Stimulated activated CD4-positive, alpha-beta T cell treated with anti-CD3 and anti-CD28 coated beads, Interleukin-15, amount 100 ng/mL, for 24 hours (primary cell): ENCODE measurements around the gene ZBTB7C.

Experiments
- DNase-seq: peaks from one replicate; pipeline ENCODE4 v3.0.0-alpha.2; 2020

ZBTB7C gene

DNA sequence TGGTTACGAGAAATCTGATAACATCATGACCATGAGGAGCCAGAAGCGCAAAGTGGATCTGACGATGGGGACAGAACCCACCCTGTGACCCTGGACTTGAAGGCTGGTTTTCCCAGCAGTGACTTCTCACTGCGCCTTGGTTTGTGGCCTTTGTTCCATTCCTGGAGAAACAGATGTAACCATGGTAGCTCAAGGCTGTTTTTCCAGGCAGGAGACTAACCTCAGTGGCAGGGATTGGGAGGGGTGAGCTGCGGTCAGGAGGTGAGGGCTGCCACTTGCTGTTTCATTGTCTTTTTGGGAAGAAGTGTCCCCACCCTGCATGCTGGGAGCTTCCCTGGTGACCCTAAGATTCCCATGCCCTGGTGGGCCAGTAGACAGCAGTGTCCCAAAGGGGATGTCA is 362.3 kb downstream of the ZBTB7C start:
- DNase-seq, result no peak

DNA sequence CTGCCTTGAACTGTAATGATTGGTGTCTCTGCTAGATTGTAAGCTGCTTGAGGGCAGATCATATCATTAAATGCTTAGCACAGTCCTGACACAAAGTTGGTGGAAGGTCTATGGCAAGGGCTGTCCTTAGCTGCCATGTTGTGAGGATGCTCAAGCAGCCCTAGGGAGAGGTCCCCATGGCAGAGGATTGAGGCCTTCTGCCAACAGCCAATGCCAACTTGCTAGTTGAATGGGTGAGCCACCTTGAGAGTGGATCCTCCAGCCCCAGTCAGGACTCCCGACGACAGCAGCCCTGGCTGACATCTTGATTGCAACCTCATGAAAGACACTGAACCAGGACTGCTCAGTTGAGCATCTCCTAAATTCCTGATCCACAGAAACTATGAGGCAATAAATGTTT is 363.4 kb downstream of the ZBTB7C start:
- DNase-seq, result no peak

DNA sequence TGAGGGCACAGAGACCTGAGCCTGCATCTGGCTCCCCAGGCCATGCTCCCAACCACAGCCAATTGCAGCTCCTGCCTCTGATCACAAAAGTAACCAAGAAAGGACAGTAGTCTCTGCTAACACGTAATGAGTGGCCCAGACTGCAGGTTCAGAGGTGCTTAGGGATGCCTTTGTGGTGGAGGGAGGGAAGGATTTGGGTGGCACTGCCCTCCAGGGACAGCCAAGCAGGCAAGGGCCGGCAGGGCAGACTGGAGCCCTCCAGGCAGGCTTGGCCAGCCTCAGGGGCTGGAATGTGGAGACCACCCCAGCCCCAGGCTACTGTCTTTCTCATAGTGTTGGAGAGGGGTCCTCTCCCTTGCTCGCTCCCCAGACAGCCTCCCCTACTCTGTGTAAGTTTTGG is 364.2 kb downstream of the ZBTB7C start:
- DNase-seq, result no peak

DNA sequence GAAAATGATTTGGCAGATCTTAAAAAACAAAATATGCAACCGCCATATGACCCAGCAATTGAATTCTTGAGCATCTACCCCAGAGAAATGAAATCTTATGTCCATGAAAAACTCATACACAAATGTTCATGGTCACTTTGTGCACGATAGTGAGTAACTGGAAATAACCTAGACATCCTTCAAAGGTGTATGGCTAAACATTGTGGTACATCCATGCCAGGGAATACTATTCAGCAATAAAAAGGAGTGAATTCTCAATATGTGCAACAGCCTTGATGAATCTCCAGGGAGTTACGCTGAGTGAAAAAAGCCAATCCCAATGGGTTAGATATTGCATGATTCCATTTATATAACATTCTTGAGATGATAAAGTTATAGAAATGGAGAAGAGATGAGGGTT is 366.0 kb downstream of the ZBTB7C start:
- no peak for DNase-seq

DNA sequence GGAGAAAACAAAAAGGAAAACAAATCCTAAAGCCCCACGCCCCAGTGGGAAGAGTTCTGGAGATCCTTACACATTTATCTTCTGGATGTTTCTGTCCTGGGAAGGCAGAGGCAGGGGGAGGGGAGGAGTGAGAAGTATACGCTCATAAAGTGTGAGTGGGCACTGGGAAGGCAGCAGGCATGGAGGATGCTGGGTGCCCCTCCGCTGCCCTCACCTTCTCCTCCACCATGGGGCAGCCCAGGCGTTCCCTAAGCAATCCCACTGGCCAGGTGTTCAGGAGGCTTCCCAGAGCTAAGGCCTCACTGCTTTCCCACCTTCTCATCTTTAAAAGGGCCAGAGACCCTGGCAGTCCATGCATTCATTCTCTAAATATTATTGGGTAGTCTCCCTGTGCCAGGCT is 366.8 kb downstream of the ZBTB7C start:
- DNase-seq, result no peak

DNA sequence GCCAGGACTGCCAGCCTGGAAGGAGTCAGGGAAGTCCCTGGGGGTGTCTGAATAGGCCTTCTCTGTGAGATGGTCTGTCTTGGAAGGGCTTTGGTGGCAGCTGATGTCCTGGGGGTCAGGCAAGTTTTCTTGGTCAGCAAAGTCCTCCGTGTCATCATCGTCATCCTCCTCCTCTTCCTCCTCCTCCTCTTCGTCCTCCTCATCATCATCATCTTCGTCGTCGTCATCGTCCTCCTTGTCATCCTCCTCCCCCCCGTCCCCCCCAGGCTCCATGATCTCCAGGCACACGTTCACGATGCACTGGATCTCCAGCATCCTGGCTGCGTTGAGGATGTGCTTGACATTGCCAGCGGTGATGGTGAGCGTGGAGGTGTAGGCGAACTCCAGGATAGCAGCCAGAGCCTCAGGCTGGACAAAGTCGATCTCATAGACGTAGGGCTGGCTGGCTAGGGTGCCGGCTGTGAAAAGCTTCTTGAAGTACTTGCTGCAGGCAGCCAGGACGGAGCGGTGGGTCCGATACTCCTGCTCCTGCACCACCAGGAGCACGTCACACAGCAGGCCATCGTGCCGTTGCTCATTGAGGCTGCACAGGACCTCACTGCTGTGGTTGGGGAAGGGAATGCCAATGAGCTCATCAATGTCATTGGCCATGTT is 368.6 kb downstream of the ZBTB7C start:
- no peak for DNase-seq

DNA sequence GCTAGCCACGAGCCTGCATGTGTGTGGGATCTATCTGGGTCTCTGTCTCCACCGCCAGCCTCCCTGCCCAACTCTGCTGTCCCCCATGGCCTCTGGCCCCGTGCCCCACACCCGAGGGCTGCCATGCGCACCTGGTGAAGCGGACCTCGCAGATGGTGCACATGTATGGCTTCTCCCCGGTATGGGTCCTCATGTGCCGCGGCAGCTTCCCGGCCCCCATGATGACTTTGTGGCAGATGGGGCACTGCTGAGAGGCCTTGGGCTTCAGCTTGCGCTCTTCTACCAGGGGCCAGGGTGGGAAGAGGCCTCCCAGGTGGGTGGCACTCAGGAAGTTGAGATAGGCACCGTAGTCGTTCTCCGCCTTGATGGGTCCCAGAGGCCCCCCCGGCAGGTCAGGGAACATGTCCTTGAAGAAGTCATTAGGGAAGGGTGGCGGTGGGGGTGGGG is 369.4 kb downstream of the ZBTB7C start:
- no peak for DNase-seq

DNA sequence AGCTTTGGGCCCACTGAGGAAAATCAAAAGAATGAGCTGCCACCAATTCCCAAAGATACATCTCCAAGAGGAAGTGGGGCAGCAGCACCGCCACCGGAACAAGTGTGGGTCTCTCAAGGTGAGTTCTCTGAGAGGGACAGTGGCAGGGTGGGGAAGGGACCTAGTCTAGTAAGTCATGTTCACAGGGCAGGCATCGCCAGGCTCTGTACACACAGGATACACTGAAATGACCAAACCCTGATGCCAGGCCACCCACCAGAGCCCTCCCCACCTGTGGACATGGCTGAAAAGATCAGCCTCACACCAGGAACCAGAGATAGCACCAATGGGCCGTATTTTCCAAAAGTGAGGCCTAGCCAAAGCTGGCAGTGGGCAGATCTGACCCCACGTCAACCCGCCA is 370.5 kb downstream of the ZBTB7C start:
- no peak for DNase-seq

DNA sequence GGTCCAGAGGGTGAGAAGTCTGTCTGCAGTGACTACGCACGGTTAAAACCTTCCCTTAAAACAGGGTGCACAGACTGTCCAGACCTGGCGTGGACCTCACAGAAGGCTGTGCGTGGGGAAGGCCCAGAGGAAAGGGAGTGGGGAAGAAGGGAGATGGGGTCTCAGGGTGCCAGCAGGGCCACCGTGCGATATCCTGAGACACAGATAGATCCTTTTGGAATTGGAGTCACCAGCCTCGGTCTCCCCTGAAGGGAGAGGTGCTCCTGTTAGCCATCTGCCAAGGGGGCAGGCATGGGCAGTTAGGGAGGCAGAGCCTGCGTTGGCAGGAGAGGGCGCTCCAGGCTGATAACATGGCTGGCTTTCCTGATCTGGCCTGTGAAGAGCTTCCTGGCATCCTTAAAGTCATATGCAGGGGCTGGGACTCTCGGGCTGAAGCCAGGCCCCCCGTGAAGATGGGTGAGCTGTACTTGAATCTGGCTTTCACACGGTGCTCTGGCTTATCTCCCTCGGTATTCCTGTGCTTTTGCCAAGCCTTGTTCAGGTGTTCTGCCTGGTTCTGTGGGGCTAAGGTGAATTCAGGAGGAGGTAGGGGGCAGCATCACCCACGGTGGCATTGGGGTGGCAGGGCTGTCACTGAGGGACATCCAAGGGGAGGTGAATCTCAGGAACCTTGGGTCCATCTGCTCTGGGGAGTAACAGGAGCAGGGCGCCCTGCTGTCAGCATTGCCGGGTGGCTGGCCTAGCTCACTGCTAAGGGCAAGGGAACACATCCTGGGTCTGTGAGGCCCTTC is 371.5 kb downstream of the ZBTB7C start:
- no peak for DNase-seq

DNA sequence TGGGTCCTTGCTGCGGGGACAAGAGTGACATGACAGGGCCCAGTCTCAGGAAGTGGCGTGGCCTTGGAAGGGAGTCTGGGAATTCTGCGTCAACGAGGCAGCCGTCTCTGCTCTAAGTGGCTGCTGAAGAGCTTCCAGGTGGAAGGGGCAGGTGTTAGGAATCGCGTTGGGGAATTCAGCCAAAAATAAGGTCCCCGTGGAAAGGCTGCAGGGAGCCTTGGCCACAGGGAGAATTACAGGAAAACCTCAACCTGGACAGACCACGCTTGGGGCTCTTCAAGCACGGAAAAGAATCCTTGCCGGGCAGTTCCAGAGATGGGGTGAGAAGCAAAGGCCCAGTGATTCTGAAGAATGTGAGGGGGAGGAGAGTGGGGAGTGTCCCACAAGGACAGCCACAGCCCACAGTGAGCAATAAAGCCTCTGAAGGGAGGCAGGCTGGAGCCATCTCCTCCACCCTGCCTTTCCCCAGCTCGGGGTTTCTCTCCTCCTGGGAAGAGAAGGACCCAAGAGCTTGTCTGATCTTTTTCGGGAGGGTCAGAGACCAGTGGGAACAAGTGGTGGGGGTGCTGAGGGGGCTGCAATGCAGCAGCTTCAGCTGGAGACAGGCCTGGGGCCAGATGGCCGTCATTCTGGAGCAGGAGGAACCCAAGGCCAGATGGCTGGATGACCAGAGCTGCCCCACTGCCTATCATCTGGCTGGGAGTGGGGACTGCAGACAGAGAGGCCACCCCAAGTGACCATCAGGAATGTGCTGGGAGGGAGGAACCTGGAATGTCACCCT is 372.4 kb downstream of the ZBTB7C start:
- DNase-seq, result no peak

DNA sequence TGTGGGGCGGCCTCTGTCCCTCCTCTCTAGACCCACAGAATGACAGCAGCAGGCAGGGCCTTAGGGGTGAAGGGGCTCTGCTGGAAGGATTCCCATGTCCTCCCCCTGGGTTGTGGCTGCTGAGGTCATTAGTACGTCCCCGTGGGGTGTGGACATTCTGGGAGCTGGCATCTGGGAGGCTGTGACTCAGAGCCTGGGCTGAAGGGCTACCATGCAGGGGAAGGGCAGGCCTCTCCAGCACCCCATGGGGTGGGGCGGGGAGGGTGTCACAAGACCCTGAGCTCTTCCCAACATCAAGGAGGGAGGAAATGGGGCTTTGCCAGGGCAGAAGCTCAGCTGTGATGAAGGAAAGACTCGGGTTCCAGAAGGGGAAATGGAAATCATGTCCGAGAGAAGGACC is 373.0 kb downstream of the ZBTB7C start:
- DNase-seq, result no peak

DNA sequence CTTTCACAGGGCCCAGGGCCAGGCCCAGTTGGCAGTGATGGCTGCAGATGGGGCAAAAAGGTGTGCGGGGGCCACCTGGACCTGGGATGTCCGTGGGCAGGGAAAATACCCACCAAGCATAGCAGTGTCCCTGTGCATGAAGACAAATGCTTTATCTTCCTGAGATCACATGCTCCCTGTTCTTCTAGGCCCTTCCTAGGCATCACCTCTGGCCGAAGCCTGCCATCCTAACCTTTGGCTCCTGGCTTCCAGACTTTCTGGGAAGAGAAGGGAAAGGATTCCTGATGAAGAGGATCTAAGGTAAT is 373.7 kb downstream of the ZBTB7C start:
- DNase-seq, result no peak

DNA sequence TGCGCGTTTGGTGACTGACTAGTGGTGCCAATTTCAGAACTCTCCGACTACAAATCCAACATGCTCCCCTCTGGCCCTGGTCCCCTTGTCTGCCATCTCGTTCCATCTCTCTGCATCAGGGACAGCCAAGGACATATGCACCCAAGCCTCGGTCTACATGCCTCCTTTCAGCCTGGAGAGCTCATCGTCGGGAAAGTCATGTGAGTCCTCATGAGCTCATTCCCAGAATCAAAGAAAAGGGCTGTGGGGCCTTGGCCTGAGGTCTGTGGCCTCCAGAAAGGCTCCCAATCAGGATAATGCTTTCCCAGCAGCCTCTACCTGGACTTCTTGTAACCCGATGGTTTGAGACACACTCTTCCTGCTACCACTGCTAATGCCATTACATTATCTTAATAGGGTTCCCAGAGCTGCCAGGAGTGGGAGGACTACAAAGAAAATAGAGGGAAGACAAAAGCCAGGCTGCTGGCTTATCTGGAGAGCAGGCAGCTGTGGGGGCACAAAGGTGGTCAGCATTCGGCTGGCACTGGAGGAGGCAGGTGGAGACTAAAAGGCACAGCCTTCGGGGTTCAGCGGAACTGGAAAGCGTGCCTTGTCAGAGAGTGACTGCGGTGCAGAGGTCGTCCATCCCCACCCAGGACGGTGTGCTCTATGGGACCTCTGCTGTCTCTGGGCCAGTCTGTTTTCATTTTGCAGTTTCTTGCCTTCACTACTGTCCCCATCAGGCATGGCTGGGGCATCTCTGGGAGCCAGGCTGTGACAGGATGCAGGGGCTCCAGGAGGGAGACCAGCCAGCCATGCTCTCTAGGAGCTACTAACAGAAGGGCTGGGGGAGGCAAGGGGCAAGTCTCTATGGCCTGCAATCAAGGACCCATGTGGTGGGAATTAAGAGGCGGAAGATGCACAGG is 374.3 kb downstream of the ZBTB7C start:
- DNase-seq, result no peak

DNA sequence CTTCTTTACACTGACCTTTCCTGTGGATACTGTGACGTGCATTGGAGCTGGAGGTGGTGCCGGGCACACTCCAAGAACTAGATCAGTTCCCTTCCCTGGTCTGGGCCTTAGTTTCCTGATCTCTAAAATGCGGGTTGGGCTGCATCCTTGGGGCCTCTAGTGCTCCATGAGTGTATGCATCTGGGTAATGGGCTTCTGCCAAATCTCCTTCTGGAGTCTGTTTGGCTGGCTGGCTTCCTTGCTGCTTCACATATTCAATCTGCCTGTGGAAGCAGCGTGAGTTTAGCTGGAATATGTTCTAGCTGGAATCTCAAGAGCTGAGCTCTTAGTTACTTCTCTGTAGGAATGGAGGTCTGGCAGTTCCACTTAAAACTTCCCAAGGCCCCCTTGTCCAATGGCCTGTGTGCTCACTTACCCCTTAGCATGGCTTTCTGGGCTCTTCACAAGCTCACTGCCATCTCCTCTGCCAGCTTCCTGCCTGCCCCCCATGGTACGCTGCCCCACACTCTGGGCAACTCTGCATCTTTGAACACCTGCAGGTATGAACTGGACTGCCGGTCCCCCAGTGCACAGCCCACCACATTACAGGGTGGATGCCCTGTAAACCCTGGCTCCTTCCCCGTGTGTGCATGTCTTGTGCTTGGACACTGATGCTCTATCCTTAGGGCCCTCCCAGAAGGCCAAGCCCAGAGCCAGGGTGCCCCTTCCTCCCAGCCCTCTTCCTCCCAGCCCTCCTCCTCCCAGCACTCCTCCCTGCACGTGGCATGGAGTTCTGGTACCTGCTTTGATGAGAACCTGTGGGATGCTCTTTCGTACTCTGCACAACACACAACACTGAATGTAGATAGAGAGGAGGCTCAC is 375.2 kb downstream of the ZBTB7C start:
- no peak for DNase-seq

DNA sequence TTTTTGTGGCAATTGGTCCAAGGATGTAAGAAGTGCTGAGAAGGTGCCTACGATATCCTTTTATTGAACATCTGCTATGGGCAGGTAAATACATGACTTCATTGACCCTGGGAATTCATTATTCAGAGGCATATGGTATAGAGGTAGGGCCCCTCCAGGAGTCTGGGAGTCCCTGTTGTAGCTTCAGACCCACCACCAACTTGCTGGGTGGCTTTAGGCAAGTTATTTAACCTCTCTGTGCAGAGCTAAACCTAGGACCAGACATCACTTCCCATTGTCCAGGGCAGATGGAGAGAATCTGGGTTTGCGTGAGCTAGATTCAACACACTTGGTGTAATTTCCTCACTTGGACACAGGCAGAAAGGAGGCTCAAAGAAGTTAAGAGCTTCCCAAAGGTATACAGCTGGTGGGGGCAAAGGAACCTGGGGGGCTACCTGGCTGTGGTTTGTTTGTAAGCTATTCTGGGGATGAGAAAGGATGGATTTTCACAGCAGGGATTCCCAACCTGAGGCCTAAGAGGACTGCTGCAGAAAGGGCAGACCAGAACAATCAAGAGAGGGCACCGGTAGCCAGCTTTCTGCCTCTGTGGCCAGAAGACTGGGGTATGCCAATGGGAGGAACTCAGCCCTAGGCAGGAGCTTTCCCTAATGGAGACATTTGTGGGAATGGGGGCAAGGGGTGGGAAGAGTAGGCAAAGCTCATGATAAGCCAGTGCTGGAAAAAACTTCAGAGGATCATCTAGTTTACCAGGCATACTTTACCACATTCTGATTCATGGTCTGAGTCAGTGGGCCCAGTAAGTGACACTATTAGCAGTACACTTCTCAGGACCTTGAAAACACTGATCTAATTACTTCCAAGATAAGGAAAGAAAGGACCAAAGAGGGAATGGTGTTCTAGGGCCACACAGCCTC is 376.1 kb downstream of the ZBTB7C start:
- no peak for DNase-seq

DNA sequence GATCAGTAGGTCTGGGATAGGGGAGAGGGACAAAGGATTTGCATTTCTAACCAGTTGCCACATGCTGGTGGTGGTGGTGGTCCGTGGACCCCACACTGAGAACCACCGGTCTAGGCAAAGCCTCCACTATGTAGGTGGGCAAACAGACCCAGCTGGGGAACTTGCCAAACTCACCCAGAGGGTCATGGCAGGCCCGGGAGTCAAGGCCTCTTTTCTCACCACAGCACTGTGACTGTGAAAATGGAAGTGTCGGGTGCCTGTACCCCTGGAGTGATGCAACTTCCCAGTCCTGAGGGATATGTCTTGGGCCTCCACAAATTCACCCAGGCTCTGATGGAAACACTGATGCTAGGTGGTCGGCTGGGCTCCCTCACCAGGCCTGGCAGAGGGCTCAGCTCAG is 377.5 kb downstream of the ZBTB7C start:
- no peak for DNase-seq

DNA sequence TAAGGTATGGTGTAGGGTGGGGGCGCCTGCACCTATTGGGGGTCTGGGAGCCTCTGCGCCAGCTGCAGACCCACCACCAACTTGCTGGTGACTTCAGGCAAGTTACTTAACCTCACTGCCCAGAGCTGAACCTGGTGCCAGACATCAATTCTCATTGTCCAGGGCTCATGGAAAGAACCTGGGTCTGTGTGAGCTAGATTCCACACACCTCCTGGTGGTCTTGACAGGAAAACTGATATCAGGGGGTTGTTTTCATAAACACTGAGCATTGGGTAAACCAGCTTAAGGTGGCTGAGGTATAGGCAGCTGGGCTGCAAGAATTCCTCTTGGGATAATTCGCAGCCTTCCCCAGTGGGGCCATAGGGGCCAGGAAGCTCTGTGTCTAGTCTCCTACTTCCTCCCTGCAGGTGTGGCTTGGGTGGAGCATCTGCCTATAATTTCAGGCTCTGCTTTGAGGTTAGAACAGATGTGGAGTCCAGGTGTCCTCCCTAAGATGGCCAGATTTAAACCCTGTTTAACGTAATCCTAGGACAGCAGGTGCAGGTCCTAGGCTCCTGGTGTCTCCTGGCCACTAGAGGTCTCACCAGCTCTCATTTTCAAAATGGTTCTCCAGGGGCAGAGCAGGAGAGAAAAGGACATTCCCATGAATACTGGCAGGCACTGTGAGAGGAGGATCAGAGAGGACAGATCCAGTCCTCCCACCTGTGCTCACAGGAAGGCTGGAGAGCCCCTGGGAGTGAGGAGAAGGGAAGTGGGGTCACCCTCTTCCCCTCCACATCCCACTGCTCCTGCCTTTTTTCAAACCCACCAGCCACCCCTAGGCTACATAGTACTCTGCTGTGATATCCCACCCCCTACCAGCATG is 378.3 kb downstream of the ZBTB7C start:
- peak; percentile 34 for DNase-seq

DNA sequence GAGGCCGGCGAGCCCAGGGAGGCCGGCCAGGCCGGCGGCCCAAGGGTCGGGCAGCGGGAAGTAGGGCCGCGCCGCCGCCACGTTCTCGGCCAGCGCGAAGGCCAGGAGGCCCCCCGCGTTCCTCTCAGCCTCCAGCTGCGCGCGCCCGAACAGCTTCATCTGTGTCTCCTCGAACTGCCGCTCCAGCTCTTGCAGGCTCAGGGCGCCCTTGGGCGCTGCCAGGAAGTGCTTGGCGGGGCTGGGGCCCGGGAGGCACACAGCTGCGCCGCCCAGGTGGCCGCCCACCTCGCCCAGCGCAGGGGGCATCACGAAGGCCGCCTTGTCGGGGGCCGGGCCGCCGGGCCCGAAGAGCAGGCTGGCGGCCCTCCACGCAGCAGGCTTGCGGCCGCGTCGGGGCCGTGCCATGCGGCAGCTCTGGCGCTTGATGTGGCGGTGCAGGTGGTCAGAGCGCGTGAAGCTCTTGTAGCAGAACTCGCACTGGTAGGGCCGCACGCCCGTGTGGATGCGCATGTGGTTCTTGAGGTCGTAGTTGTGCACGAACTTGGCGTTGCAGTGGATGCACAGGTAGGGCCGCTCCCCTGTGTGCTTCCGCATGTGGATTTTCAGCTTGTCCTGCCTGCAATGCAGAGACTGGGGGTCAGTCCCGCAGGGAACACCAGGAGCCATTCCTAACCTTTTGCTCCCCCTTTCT is 379.7 kb downstream of the ZBTB7C start:
- DNase-seq, result no peak

DNA sequence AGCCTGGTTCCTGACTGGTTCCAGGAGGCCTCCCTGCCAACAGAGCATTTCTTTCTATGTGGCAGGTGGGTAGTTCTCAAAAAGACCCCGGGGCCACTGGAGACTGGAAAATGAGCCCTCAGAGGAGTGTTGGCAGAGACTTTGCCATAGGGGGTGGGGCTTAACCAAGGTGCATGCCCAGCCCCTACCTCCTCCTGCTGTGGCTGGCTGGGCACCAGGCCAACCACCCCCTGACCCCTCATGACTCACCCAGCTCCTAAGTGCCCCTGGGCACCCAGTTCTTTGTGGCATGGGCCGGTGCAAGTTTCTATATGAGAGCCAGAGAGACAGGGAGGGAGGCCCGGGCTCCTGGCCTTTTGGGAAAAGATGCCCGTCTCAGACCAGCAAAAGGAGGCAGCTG is 380.5 kb downstream of the ZBTB7C start:
- no peak for DNase-seq
